ENCODE data around the gene OR2D3. TPM values are rescaled to one million over a fixed set of nuclear protein-coding genes. Genes with fewer than 3 reads are reported as not detected.

The OR2D3 gene
- total RNA-seq, 2 experiments from 2014 or later: not detected

Other genes starting within 250 kb of the OR2D3 start
- 46.8 and 59.7 TPM in 2 replicates for gene MRPL17, start 237.7 kb upstream of the OR2D3 start, total RNA-seq (2014; rRNA removed; shearing (Covaris generic))
- 43.0 and 44.0 TPM in 2 replicates for gene MRPL17, start 237.7 kb upstream of the OR2D3 start, total RNA-seq (2022)
- gene OR2AG2, start 149.0 kb upstream of the OR2D3 start, total RNA-seq (2014; rRNA removed; shearing (Covaris generic)): 0.82 and 2.5 TPM in 2 replicates
- gene OR2AG2, start 149.0 kb upstream of the OR2D3 start, total RNA-seq (2022): 1.7 and 1.9 TPM in 2 replicates
- gene OR2AG1, start 138.0 kb upstream of the OR2D3 start, total RNA-seq (2014; rRNA removed; shearing (Covaris generic)): not detected in 2 replicates
- gene OR2AG1, start 138.0 kb upstream of the OR2D3 start, total RNA-seq (2022): not detected in 2 replicates
- gene OR6A2, start 121.3 kb upstream of the OR2D3 start, total RNA-seq (2014; rRNA removed; shearing (Covaris generic)): 0.95 and 2.2 TPM in 2 replicates
- gene OR6A2, start 121.3 kb upstream of the OR2D3 start, total RNA-seq (2022): 2.2 and 2.4 TPM in 2 replicates
- not detected in 2 replicates for gene OR10A5, start 75.3 kb upstream of the OR2D3 start, total RNA-seq (2014; rRNA removed; shearing (Covaris generic))
- gene OR10A5, start 75.3 kb upstream of the OR2D3 start, total RNA-seq (2022): not detected in 2 replicates
- gene OR10A2, start 57.9 kb upstream of the OR2D3 start, total RNA-seq (2014; rRNA removed; shearing (Covaris generic)): not detected in 2 replicates
- gene OR10A2, start 57.9 kb upstream of the OR2D3 start, total RNA-seq (2022): not detected in 2 replicates
- not detected in 2 replicates for gene OR10A4, start 44.4 kb upstream of the OR2D3 start, total RNA-seq (2014; rRNA removed; shearing (Covaris generic))
- not detected in 2 replicates for gene OR10A4, start 44.4 kb upstream of the OR2D3 start, total RNA-seq (2022)
- 1.3 and 1.4 TPM in 2 replicates for gene OR2D2, start 28.5 kb upstream of the OR2D3 start, total RNA-seq (2014; rRNA removed; shearing (Covaris generic))
- gene OR2D2, start 28.5 kb upstream of the OR2D3 start, total RNA-seq (2022): 3.2 and 3.3 TPM in 2 replicates
- 59.8 and 67.2 TPM in 2 replicates for gene ZNF215, start 5.4 kb downstream of the OR2D3 start, total RNA-seq (2014; rRNA removed; shearing (Covaris generic))
- gene ZNF215, start 5.4 kb downstream of the OR2D3 start, total RNA-seq (2022): 61.0 and 63.0 TPM in 2 replicates
- not detected in 2 replicates for gene ZNF214, start 99.3 kb downstream of the OR2D3 start, total RNA-seq (2014; rRNA removed; shearing (Covaris generic))
- gene ZNF214, start 99.3 kb downstream of the OR2D3 start, total RNA-seq (2022): not detected in 2 replicates
- gene NLRP14, start 99.5 kb downstream of the OR2D3 start, total RNA-seq (2014; rRNA removed; shearing (Covaris generic)): 3.8 and 6.4 TPM in 2 replicates
- 6.2 and 6.4 TPM in 2 replicates for gene NLRP14, start 99.5 kb downstream of the OR2D3 start, total RNA-seq (2022)
- 2.3 TPM in 2 replicates for gene RBMXL2, start 168.0 kb downstream of the OR2D3 start, total RNA-seq (2014; rRNA removed; shearing (Covaris generic))
- 2.7 and 2.9 TPM in 2 replicates for gene RBMXL2, start 168.0 kb downstream of the OR2D3 start, total RNA-seq (2022)

All from OCI-LY7 (cell line).